Panc1 (cell line): ENCODE measurements around the gene PROM2. TPM values are rescaled to one million over a fixed set of nuclear protein-coding genes. Genes with fewer than 3 reads are reported as not detected.

Experiments
- ATAC-seq: fragments of 200-7000 bp; cut with Tn5 transposase; 2 replicates; pipeline ENCODE4 v1.9.1; 2020; ENCODE audit warnings: mild to moderate bottlenecking, moderate library complexity
- BruUV-seq: library from RNA; stranded (reverse); fragments of 400-500 nt; replicated peaks from 2 replicates; lab custom pipeline; 2021; lab: Mats Ljungman, UMichigan
- CTCF ChIA-PET: fragments of 300-600 bp; sonication (Branson Sonifier 250); formaldehyde crosslinking; loops from one replicate; lab custom pipeline; 2022; ENCODE audit warnings: antibody characterized with exemption; lab: Charles Lee
- POLR2A ChIA-PET: fragments of 300-600 bp; sonication (Branson Sonifier 250); formaldehyde crosslinking; loops from one replicate; lab custom pipeline; 2022; ENCODE audit warnings: antibody characterized with exemption; lab: Charles Lee
- DNase-seq: peaks from one replicate; pipeline ENCODE4 v3.0.0-alpha.2; 2010; ENCODE audit warnings: low read depth, low spot score
- H3K27ac ChIP-seq: 2 replicates; pipeline ENCODE4 v1.5.1; 2011; ENCODE audit warnings: mild to moderate bottlenecking, low read length, inconsistent platforms
- H3K27me3 ChIP-seq: fragments of 200-500 bp; sonication (Bioruptor generic); 2 replicates; pipeline ENCODE4 v1.6.0; 2014; ENCODE audit warnings: low read length, inconsistent platforms; ENCODE audit not compliant: control insufficient read depth, insufficient read depth
- H3K36me3 ChIP-seq: fragments of 200-500 bp; sonication (Bioruptor generic); 2 replicates; pipeline ENCODE4 v1.5.1; 2014; ENCODE audit warnings: inconsistent platforms, mild to moderate bottlenecking, low read length, moderate library complexity; ENCODE audit not compliant: control insufficient read depth, insufficient read depth
- H3K4me1 ChIP-seq: 2 replicates; pipeline ENCODE4 v1.5.1; 2011; ENCODE audit warnings: inconsistent platforms, mild to moderate bottlenecking, low read length, moderate library complexity; ENCODE audit not compliant: control insufficient read depth, insufficient read depth
- H3K4me3 ChIP-seq, 2 experiments: 2 replicates each; pipeline ENCODE4 v1.5.1; 2011 to 2012; ENCODE audit warnings: low read depth in 2 of 2, low read length in 2 of 2, mild to moderate bottlenecking in 2 of 2, inconsistent platforms in 1 of 2, moderate library complexity in 1 of 2
- H3K9me3 ChIP-seq: fragments of 200-500 bp; sonication (Bioruptor generic); 2 replicates; pipeline ENCODE4 v1.5.1; 2014; ENCODE audit warnings: low read depth, mild to moderate bottlenecking, inconsistent platforms, low read length, moderate library complexity; ENCODE audit not compliant: control insufficient read depth, insufficient read depth
- CTCF ChIP-seq: fragments of 450-650 bp; IDR thresholded peaks from 2 replicates; pipeline ENCODE4 v1.5.1; 2017; ENCODE audit warnings: mild to moderate bottlenecking
- POLR2AphosphoS5 ChIP-seq: IDR thresholded peaks from 2 replicates; pipeline ENCODE4 v1.6.1; 2012; ENCODE audit warnings: mild to moderate bottlenecking, low read depth, low read length, moderate library complexity
- REST ChIP-seq, 2 experiments: IDR thresholded peaks; 2 replicates each; pipeline ENCODE4 v1.6.1; 2011 to 2012; ENCODE audit warnings: low read depth in 2 of 2, control low read depth in 1 of 2, low read length in 1 of 2, mild to moderate bottlenecking in 1 of 2, moderate library complexity in 1 of 2; ENCODE audit not compliant: insufficient read depth in 1 of 2
- SIN3A ChIP-seq: IDR thresholded peaks from 2 replicates; pipeline ENCODE4 v1.6.1; 2012; ENCODE audit warnings: low read depth, mild to moderate bottlenecking, low read length, moderate library complexity, borderline replicate concordance; ENCODE audit not compliant: insufficient read depth
- TCF7L2 ChIP-seq: IDR thresholded peaks from 2 replicates; pipeline ENCODE4 v1.6.1; 2011; ENCODE audit warnings: mild to moderate bottlenecking, low read depth, low read length, inconsistent platforms
- in situ Hi-C: cut with HindIII; loops from 2 replicates; pipeline ENCODE4 v1.10.0; 2016; ENCODE audit warnings: low sequenced_read_pairs, low pct_unique_long_range_greater_than_20kb
- intact Hi-C: fragments of 100-400 bp; cut with micrococcal nuclease; formaldehyde crosslinking; loops from one replicate; pipeline ENCODE4 v1.10.0; 2022; ENCODE audit not compliant: unreplicated experiment
- total RNA-seq: library from RNA; stranded (reverse); gene quantifications from one replicate; pipeline ENCODE4 v1.2.1, GENCODE V29; 2021; ENCODE audit not compliant: unreplicated experiment

Gene PROM2
- total RNA-seq, 1 experiment from 2014 or later = 1.4 TPM

GRCh38 chr2:95307036-95307435 is 32.8 kb downstream of the PROM2 start:
- no peaks in the 10 kb centered on the region for H3K4me1 ChIP-seq
- CTCF ChIA-PET = no interaction called here
- no peaks in the 10 kb centered on the region for H3K36me3 ChIP-seq
- ATAC-seq (no peak), DNase-seq (no peak)
- no peaks in the 10 kb centered on the region for H3K9me3 ChIP-seq
- H3K27me3 ChIP-seq = no peaks in the 10 kb centered on the region
- TF ChIP-seq CTCF = no peak
- TF ChIP-seq SIN3A = no peak
- TF ChIP-seq POLR2AphosphoS5 = no peak
- no peak for TF ChIP-seq REST (IDR thresholded peaks at IDR 0.05; ENCODE audit: insufficient read depth in 1 of 2, low read depth in 2 of 2, low read length in 1 of 2)
- TF ChIP-seq TCF7L2 = no peak
- no peak overlapping the region for H3K27ac ChIP-seq
- POLR2A ChIA-PET = no interaction called here
- in situ Hi-C loops = no loop called here
- no TSS peak for BruUV-seq
- H3K4me3 ChIP-seq = no peak overlapping the region
- intact Hi-C loops = no loop called here

- H3K36me3 ChIP-seq = no peaks in the 10 kb centered on the region
- DNase-seq = no peak
- no peak overlapping the region for H3K27ac ChIP-seq
- no peak overlapping the region for H3K4me3 ChIP-seq
- ATAC-seq = no peak
- H3K27me3 ChIP-seq = no peaks in the 10 kb centered on the region
- no peaks in the 10 kb centered on the region for H3K4me1 ChIP-seq
- intact Hi-C loops (no loop called here), in situ Hi-C loops (no loop called here)
- no peaks in the 10 kb centered on the region for H3K9me3 ChIP-seq
- POLR2A ChIA-PET = no interaction called here
- TF ChIP-seq POLR2AphosphoS5 (no peak), REST (IDR thresholded peaks at IDR 0.05; ENCODE audit: insufficient read depth in 1 of 2, low read depth in 2 of 2, low read length in 1 of 2) (no peak), CTCF (no peak), SIN3A (no peak), TCF7L2 (no peak)
- CTCF ChIA-PET = no interaction called here
- no TSS peak for BruUV-seq
Measured at GRCh38 chr2:95307878-95308277, 33.6 kb downstream of the PROM2 start.
